HCT116 (cell line): ENCODE measurements around the gene IFNLR1. TPM values are rescaled to one million over a fixed set of nuclear protein-coding genes. Genes with fewer than 3 reads are reported as not detected.

Experiments used
- ATAC-seq: fragments of 200-7000 bp; cut with Tn5 transposase; 2 replicates; pipeline ENCODE4 v1.9.1; 2020; ENCODE audit warnings: mild to moderate bottlenecking, moderate library complexity
- BruUV-seq: library from RNA; stranded (reverse); fragments of 400-500 nt; replicated peaks from 2 replicates; lab custom pipeline; 2021; lab: Mats Ljungman, UMichigan
- CTCF ChIA-PET: fragments of 300-600 bp; sonication (Branson Sonifier 250); formaldehyde crosslinking; loops from one replicate; lab custom pipeline; 2021; ENCODE audit warnings: antibody characterized with exemption; lab: Charles Lee
- POLR2A ChIA-PET: fragments of 300-600, 350-600 bp; sonication (Branson Sonifier 250); formaldehyde crosslinking; loops from one replicate; lab custom pipeline; 2021; ENCODE audit warnings: antibody characterized with exemption; lab: Charles Lee
- RAD21 ChIA-PET, 2 experiments: fragments of 300-600 bp; sonication (Branson Sonifier 250); formaldehyde crosslinking; loops; one replicate each; lab custom pipeline; 2023; ENCODE audit warnings: low total read pairs in 2 of 2; ENCODE audit not compliant: uncharacterized antibody in 2 of 2, unreplicated experiment in 2 of 2, low non-redundant PET in 1 of 2; lab: Charles Lee
- DNase-seq: peaks from one replicate; pipeline ENCODE4 v3.0.0-alpha.2; 2010; ENCODE audit warnings: low read depth, low spot score
- H2AFZ ChIP-seq: fragments of 200-600 bp; shearing (Covaris generic), sonication (generic); 2 replicates; pipeline ENCODE4 v1.6.1; 2017; ENCODE audit warnings: low read depth, mixed run types, mixed read lengths, antibody characterized with exemption, low read length; ENCODE audit not compliant: poor library complexity, severe bottlenecking
- H3K27ac ChIP-seq: 2 replicates; pipeline ENCODE4 v1.5.1; 2012; ENCODE audit warnings: low read depth, low read length
- H3K27me3 ChIP-seq: fragments of 200-600 bp; sonication (generic); 2 replicates; pipeline ENCODE4 v1.6.1; 2016; ENCODE audit warnings: mixed run types, low read length, mixed read lengths; ENCODE audit not compliant: insufficient read depth
- H3K36me3 ChIP-seq, 2 experiments: fragments of 200-500 bp in 1 of 2; fragments of 200-600 bp in 1 of 2; sonication (Bioruptor generic) in 1 of 2; sonication (generic) in 1 of 2; 2 replicates each; pipeline versions ENCODE4 v1.5.1 to v1.6.1; 2014 to 2016; ENCODE audit warnings: low read length in 2 of 2, inconsistent platforms in 1 of 2, mixed read lengths in 1 of 2, mixed run types in 1 of 2; ENCODE audit not compliant: insufficient read depth in 2 of 2, control insufficient read depth in 1 of 2
- H3K4me1 ChIP-seq, 2 experiments: fragments of 200-600 bp in 1 of 2; sonication (generic) in 1 of 2; 2 replicates each; pipeline versions ENCODE4 v1.5.1 to v1.6.1; 2012 to 2017; ENCODE audit warnings: low read length in 2 of 2, inconsistent platforms in 1 of 2, mild to moderate bottlenecking in 1 of 2, mixed read lengths in 1 of 2, mixed run types in 1 of 2, moderate library complexity in 1 of 2; ENCODE audit not compliant: insufficient read depth in 2 of 2, control insufficient read depth in 1 of 2
- H3K4me2 ChIP-seq: fragments of 200-600 bp; sonication (generic); 2 replicates; pipeline ENCODE4 v1.6.1; 2017; ENCODE audit warnings: mixed run types, low read length, mixed read lengths
- H3K4me3 ChIP-seq, 2 experiments: fragments of 200-600 bp in 1 of 2; sonication (generic) in 1 of 2; replicated peaks in 1 of 2; 2 replicates each; pipeline ENCODE4 v1.5.1; 2011 to 2016; ENCODE audit warnings: low read length in 2 of 2, control low read depth in 1 of 2, low read depth in 1 of 2, mild to moderate bottlenecking in 1 of 2, mixed read lengths in 1 of 2, mixed run types in 1 of 2
- H3K79me2 ChIP-seq: fragments of 200-600 bp; sonication (generic); 2 replicates; pipeline ENCODE4 v1.6.1; 2017; ENCODE audit warnings: mild to moderate bottlenecking, mixed run types, low read length, moderate library complexity, mixed read lengths; ENCODE audit not compliant: insufficient read depth
- H3K9ac ChIP-seq: fragments of 200-600 bp; sonication (generic); 2 replicates; pipeline ENCODE4 v1.6.1; 2016; ENCODE audit warnings: low read length, mixed read lengths
- H3K9me2 ChIP-seq: fragments of 200-600 bp; sonication (generic), shearing (Covaris generic); 2 replicates; pipeline ENCODE4 v1.6.1; 2017; ENCODE audit warnings: mixed run types, mild to moderate bottlenecking, moderate library complexity; ENCODE audit not compliant: insufficient read depth
- H3K9me3 ChIP-seq, 2 experiments: fragments of 200-500 bp in 1 of 2; fragments of 200-600 bp in 1 of 2; sonication (Bioruptor generic) in 1 of 2; sonication (generic) in 1 of 2; 2 replicates each; pipeline ENCODE4 v1.6.1; 2014 to 2017; ENCODE audit warnings: low read length in 2 of 2, mixed read lengths in 2 of 2, inconsistent platforms in 1 of 2, low read depth in 1 of 2, mild to moderate bottlenecking in 1 of 2, mixed run types in 1 of 2, moderate library complexity in 1 of 2; ENCODE audit not compliant: control insufficient read depth in 1 of 2, insufficient read depth in 1 of 2
- H4K20me1 ChIP-seq: fragments of 200-600 bp; sonication (generic), shearing (Covaris generic); 2 replicates; pipeline ENCODE4 v1.6.1; 2017; ENCODE audit warnings: mixed run types, mild to moderate bottlenecking, moderate library complexity; ENCODE audit not compliant: insufficient read depth
- ATF3 ChIP-seq: IDR thresholded peaks from 2 replicates; pipeline ENCODE4 v1.6.1; 2012
- CBX3 ChIP-seq: IDR thresholded peaks from 2 replicates; pipeline ENCODE4 v1.6.1; 2012; ENCODE audit warnings: low read depth
- CTCF ChIP-seq, 3 experiments: fragments of 200-600 bp in 1 of 3; sonication (generic) in 1 of 3; IDR thresholded peaks in 2 of 3; conservative IDR thresholded peaks in 1 of 3; 2 replicates each; pipeline ENCODE4 v1.5.1; 2012 to 2017; ENCODE audit warnings: low read depth in 2 of 3, low read length in 2 of 3, antibody characterized with exemption in 1 of 3, borderline replicate concordance in 1 of 3, control low read depth in 1 of 3, mild to moderate bottlenecking in 1 of 3, mixed read lengths in 1 of 3, mixed run types in 1 of 3, moderate library complexity in 1 of 3; ENCODE audit not compliant: insufficient read depth in 1 of 3
- EGR1 ChIP-seq: IDR thresholded peaks from 2 replicates; pipeline ENCODE4 v1.6.1; 2012; ENCODE audit warnings: low read depth
- EZH2 ChIP-seq: fragments of 200-600 bp; sonication (generic); IDR thresholded peaks from 2 replicates; pipeline ENCODE4 v1.6.1; 2017; ENCODE audit warnings: antibody characterized with exemption, mixed run types
- FOSL1 ChIP-seq: IDR thresholded peaks from 2 replicates; pipeline ENCODE4 v1.6.1; 2012; ENCODE audit warnings: low read depth
- JUND ChIP-seq: IDR thresholded peaks from 2 replicates; pipeline ENCODE4 v1.6.1; 2012
- MAX ChIP-seq: IDR thresholded peaks from 2 replicates; pipeline ENCODE4 v1.6.1; 2012
- POLR2AphosphoS5 ChIP-seq: IDR thresholded peaks from 2 replicates; pipeline ENCODE4 v1.6.1; 2011; ENCODE audit warnings: mild to moderate bottlenecking, low read depth, low read length, moderate library complexity
- SIN3A ChIP-seq: IDR thresholded peaks from 2 replicates; pipeline ENCODE4 v1.6.1; 2012; ENCODE audit warnings: low read depth
- SP1 ChIP-seq: IDR thresholded peaks from 2 replicates; pipeline ENCODE4 v1.6.1; 2012; ENCODE audit warnings: low read depth
- TCF7L2 ChIP-seq: IDR thresholded peaks from 2 replicates; pipeline ENCODE4 v1.7.0; 2011; ENCODE audit warnings: borderline replicate concordance, inconsistent platforms; ENCODE audit not compliant: insufficient read depth, insufficient read length; ENCODE audit errors: extremely low read depth
- YY1 ChIP-seq: IDR thresholded peaks from 2 replicates; pipeline ENCODE4 v1.6.1; 2011; ENCODE audit warnings: low read length, low read depth, moderate library complexity, mild to moderate bottlenecking; ENCODE audit not compliant: insufficient replicate concordance; ENCODE audit errors: extremely low read depth
- ZNF274 ChIP-seq: fragments of 200-500 bp; sonication (Bioruptor generic); IDR thresholded peaks from 2 replicates; pipeline ENCODE4 v1.6.1; 2014; ENCODE audit warnings: mild to moderate bottlenecking, low read depth, low read length, inconsistent platforms
- intact Hi-C: fragments of 100-400 bp; cut with micrococcal nuclease; formaldehyde crosslinking; loops from 2 replicates; pipeline ENCODE4 v1.10.0; 2022
- total RNA-seq: library from RNA; stranded (reverse); gene quantifications from one replicate; pipeline ENCODE4 v1.2.1, GENCODE V29; 2021; ENCODE audit not compliant: unreplicated experiment

Gene IFNLR1
- total RNA-seq, 1 experiment from 2014 or later = 7.6 TPM

DNA sequence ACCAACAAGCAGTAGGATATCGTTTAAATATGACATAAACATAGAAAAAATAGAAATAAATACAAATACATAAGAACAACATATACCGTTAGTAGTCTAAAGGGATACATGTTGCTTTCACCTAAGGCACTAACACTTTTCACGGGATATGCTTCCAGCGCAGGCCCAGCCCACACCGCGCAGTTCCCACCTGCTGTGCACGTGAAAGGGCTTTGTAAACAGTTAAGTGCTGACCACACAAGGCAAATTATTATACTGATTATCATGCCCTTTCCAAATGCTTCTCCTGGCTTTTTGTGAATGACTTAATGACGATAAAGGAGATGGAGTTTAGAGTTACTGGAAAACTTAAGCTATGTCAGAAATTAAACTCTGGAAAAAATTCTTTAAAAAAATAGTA is 32.9 kb downstream of the IFNLR1 start:
- ChIA-PET POLR2A (no interaction called here), CTCF (interaction anchor here (1.5 kb wide), 1 partner anchor 237 kb away, joined by 5 read pairs; no protein-coding TSS in a partner anchor), RAD21 (no interaction called here)
- no peaks in the 10 kb centered on the region for H3K9me2 ChIP-seq
- no peaks in the 10 kb centered on the region for H3K79me2 ChIP-seq
- no peak for DNase-seq
- H3K4me3 ChIP-seq = no peak overlapping the region
- no peak overlapping the region for H2AFZ ChIP-seq
- no peak for ATAC-seq
- H4K20me1 ChIP-seq = no peaks in the 10 kb centered on the region
- no peak overlapping the region for H3K4me2 ChIP-seq
- TF ChIP-seq CBX3 = no peak
- no peak for TF ChIP-seq MAX
- TF ChIP-seq POLR2AphosphoS5 = no peak
- no peak for TF ChIP-seq TCF7L2
- TF ChIP-seq ATF3 = no peak
- TF ChIP-seq SIN3A = no peak
- no peak overlapping the region for H3K27ac ChIP-seq
- H3K27me3 ChIP-seq = no peaks in the 10 kb centered on the region
- BruUV-seq = no TSS peak
- peaks cover 5 to 18% of the 10 kb centered on the region in 2 experiments for H3K4me1 ChIP-seq
- intact Hi-C loops = loop anchor here (5.0 kb wide), 1 partner anchor 43 kb away; no protein-coding TSS in a partner anchor
- peaks cover 0 to 3% of the 10 kb centered on the region in 2 experiments; a peak in 2 of 4 replicates for H3K36me3 ChIP-seq
- H3K9ac ChIP-seq = no peak overlapping the region
- H3K9me3 ChIP-seq = no peaks in the 10 kb centered on the region

DNA sequence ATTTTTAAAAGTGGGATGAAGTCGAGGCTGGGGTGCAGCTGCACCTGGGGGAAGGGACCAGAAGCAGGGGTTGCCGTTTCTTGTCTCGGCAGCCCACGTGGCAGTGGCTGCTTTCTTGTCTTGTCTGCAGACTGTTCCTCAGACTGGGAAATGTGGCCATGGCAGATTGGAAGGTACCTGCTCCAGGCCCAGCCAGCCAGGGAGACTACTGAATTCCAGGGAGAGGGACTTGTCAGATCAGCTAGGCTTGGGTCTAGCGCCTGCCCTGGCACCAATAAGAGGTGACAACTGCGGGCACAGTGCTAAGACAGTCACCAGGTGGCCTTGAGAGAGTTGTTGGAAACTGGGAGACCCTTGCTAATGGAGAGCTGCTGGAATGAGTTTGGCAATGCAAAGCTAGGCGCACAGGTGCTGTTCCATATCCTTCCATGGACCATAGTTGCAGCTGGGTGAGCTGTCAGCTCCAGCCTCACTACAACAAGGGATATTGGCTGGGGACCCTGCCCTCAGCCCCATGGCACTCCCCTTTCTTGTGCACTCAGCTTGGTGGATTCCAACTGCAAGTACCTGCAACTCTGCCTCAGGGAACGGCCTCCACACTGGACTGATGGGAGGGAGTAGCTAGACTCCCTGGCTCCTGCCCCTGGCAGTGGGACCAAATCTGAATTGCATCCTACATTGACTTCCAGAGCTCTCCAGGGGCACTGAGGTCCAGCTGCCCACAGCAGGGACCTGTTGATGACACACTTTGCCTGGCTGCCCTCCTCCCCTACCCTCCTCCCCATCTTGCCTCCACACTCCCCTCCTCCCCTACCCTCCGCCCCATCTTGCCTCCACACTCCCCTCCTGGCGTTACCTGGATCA is 34.2 kb downstream of the IFNLR1 start:
- TF ChIP-seq FOSL1 (no peak), ZNF274 (no peak), SP1 (no peak), EGR1 (no peak), MAX (no peak), EZH2 (no peak), CTCF (IDR thresholded peaks at IDR 0.05 in 2 of 3, conservative IDR thresholded peaks at IDR 0.05 in 1 of 3; ENCODE audit: borderline replicate concordance in 1 of 3, insufficient read depth in 1 of 3, low read depth in 2 of 3, low read length in 2 of 3) (no peak), YY1 (no peak), JUND (no peak)
- no peak for DNase-seq
- no peak for ATAC-seq
- H4K20me1 ChIP-seq = no peaks in the 10 kb centered on the region
- peaks cover 5 to 21% of the 10 kb centered on the region in 2 experiments for H3K4me1 ChIP-seq
- H2AFZ ChIP-seq = no peak overlapping the region
- peaks cover 0 to 2% of the 10 kb centered on the region in 2 experiments; a peak in 2 of 4 replicates for H3K36me3 ChIP-seq
- intact Hi-C loops = loop anchor here (5.0 kb wide), 1 partner anchor 44 kb away; no protein-coding TSS in a partner anchor
- H3K4me2 ChIP-seq = no peak overlapping the region
- no TSS peak for BruUV-seq
- no peak overlapping the region for H3K27ac ChIP-seq
- no peaks in the 10 kb centered on the region for H3K9me3 ChIP-seq
- POLR2A ChIA-PET = no interaction called here
- H3K9me2 ChIP-seq = no peaks in the 10 kb centered on the region
- H3K79me2 ChIP-seq = no peaks in the 10 kb centered on the region
- no peaks in the 10 kb centered on the region for H3K27me3 ChIP-seq
- no peak overlapping the region for H3K4me3 ChIP-seq
- CTCF ChIA-PET = interaction anchor here (1.4 kb wide), 1 partner anchor 12 kb away, joined by 5 read pairs; no protein-coding TSS in a partner anchor
- no peak overlapping the region for H3K9ac ChIP-seq
- RAD21 ChIA-PET = no interaction called here
